GM21381 (cell line): ENCODE measurements around the gene IVL.

Experiments used
- ATAC-seq: cut with Tn5 transposase; IDR thresholded peaks from one replicate; pipeline ENCODE4 v1.9.1; 2021; ENCODE audit warnings: mild to moderate bottlenecking, moderate library complexity; ENCODE audit not compliant: unreplicated experiment

The IVL gene

GRCh38 chr1:152946651-152947256, 38.4 kb downstream of the IVL start, which contains the start of gene SPRR5:
Gene SPRR5 (plus strand): TSS chr1:152947206. CDS start chr1:152948555, 1,349 bp downstream.
- ATAC-seq: no peak

GRCh38 chr1:152951711-152952110, 43.4 kb downstream of the IVL start:
- no peak for ATAC-seq

GRCh38 chr1:152953761-152954160, 45.4 kb downstream of the IVL start:
- ATAC-seq: no peak

GRCh38 chr1:152954436-152954835, 46.1 kb downstream of the IVL start:
- ATAC-seq: no peak

GRCh38 chr1:152957561-152957960, 49.2 kb downstream of the IVL start:
- no peak for ATAC-seq

GRCh38 chr1:152959273-152959672, 50.9 kb downstream of the IVL start:
- no peak for ATAC-seq

GRCh38 chr1:152959801-152960451, 51.6 kb downstream of the IVL start:
- no peak for ATAC-seq

GRCh38 chr1:152960452-152961044, 52.2 kb downstream of the IVL start:
- no peak for ATAC-seq
